Glutamatergic neuron (in vitro differentiated cells): Measurements from ENCODE around the gene DOCK9. TPM values are rescaled to one million over a fixed set of nuclear protein-coding genes. Genes with fewer than 3 reads are reported as not detected.

Source experiments
- DNase-seq: peaks from one replicate; pipeline ENCODE4 v3.0.0; 2022
- H3K27ac Mint-ChIP-seq: one replicate; pipeline ENCODE4 v1.8.0; 2020; ENCODE audit warnings: mild to moderate bottlenecking, mixed read lengths, inconsistent platforms; ENCODE audit not compliant: unreplicated experiment
- H3K27me3 Mint-ChIP-seq: one replicate; pipeline ENCODE4 v1.8.0; 2020; ENCODE audit warnings: mild to moderate bottlenecking, moderate library complexity, mixed read lengths, inconsistent platforms; ENCODE audit not compliant: unreplicated experiment
- H3K36me3 Mint-ChIP-seq: one replicate; pipeline ENCODE4 v1.8.0; 2020; ENCODE audit warnings: mild to moderate bottlenecking, mixed read lengths, inconsistent platforms; ENCODE audit not compliant: unreplicated experiment
- H3K4me1 Mint-ChIP-seq: one replicate; pipeline ENCODE4 v1.8.0; 2020; ENCODE audit warnings: mild to moderate bottlenecking, low read depth, mixed read lengths, inconsistent platforms; ENCODE audit not compliant: unreplicated experiment
- H3K4me3 Mint-ChIP-seq: one replicate; pipeline ENCODE4 v1.8.0; 2020; ENCODE audit warnings: mild to moderate bottlenecking, mixed read lengths, inconsistent platforms; ENCODE audit not compliant: unreplicated experiment
- H3K9me3 Mint-ChIP-seq: one replicate; pipeline ENCODE4 v1.8.0; 2020; ENCODE audit warnings: mild to moderate bottlenecking, moderate library complexity, mixed read lengths, inconsistent platforms; ENCODE audit not compliant: unreplicated experiment
- CTCF ChIP-seq: fragments of 200-600 bp; sonication (generic); IDR thresholded peaks from one replicate; pipeline ENCODE4 v1.5.0; 2021; ENCODE audit not compliant: partially characterized antibody, unreplicated experiment
- total RNA-seq: library from RNA; stranded (reverse); fragmentation: NEBNext Ultra II Directional; extraction: Animal tissue kit (Norgen Biotek cat#: 25700); gene quantifications from one replicate; pipeline ENCODE4 v1.2.1, GENCODE V29; 2021; ENCODE audit not compliant: unreplicated experiment

The DOCK9 gene
- total RNA-seq, 1 donor from 2014 or later: 4.5 TPM

DNA sequence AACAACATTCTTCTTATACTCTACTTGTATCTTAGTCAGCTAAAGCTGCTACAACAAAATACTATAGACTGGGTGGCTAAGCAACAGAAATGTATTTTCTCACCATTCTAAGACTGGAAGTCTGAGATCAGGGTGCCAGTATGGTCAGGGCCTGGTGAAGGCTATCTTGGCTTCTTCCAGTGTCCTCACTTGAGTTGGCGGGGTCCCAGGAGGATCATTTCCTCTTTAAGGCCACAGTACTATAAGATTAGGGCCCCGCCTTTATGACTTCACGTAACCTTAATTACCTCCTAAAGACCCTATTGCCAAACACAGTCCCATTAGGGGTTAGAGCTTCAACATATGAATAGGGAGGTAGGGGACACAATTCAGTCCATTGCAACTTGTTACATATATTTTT lies 30.7 kb upstream of the DOCK9 start:
- TF ChIP-seq CTCF: no peak
- Mint-ChIP-seq H3K4me3 (no peak overlapping the region), H3K36me3 (no peaks in the 10 kb centered on the region), H3K9me3 (no peaks in the 10 kb centered on the region), H3K27ac (no peak overlapping the region), H3K4me1 (peaks cover 2% of the 10 kb centered on the region), H3K27me3 (peaks cover 3% of the 10 kb centered on the region)
- no peak for DNase-seq

DNA sequence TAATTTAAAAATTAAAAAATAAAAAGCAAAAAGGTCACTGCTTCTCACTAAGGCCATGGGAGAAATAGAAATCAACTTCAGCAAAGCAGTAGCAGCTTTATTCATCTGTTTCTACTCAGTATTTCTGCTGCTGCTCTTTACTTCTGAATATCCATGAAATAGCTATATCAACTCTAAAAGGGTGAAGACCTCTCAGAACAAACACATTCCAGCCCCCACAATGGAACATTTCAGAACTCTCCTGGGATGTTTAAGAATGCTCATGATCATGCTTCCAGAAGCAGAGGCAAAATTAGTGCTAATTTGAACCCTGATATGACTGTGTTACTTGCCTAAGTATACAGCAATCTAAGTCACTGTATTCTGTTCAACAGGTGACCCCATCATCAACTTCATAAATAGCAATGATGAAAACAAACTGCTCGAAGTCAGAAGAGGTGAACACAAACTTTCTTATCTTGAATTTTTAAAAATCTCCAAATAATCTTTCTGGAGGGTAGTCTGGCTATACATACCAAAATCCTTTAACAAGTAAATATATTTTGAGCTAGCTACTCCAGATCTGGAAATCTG lies 29.6 kb upstream of the DOCK9 start:
- H3K36me3 Mint-ChIP-seq: no peaks in the 10 kb centered on the region
- TF ChIP-seq CTCF: no peak
- no peak overlapping the region for H3K4me3 Mint-ChIP-seq
- no peaks in the 10 kb centered on the region for H3K4me1 Mint-ChIP-seq
- no peak for DNase-seq
- H3K9me3 Mint-ChIP-seq: no peaks in the 10 kb centered on the region
- H3K27ac Mint-ChIP-seq: no peak overlapping the region
- H3K27me3 Mint-ChIP-seq: peaks cover 3% of the 10 kb centered on the region

DNA sequence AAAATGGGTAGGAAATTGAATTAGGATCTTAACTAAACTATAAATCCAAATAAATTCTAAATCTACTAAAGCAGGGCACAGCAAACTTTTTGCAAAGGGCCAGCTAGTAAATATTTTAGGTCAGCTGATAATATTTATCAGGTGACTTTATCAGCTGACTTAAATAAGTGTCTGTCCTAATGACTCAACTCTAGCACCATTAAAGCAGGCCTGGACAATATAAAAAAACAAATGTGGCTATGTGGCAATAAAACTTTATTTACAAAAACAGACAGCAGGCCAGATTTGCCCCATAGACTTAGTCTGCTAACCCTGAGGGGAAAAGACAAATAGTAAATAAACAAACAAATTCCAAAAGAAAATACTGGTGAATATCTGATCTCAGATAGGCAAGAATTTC lies 27.7 kb upstream of the DOCK9 start:
- DNase-seq: no peak
- H3K36me3 Mint-ChIP-seq: no peaks in the 10 kb centered on the region
- H3K4me1 Mint-ChIP-seq: no peaks in the 10 kb centered on the region
- no peak for TF ChIP-seq CTCF
- peaks cover 3% of the 10 kb centered on the region for H3K27me3 Mint-ChIP-seq
- H3K4me3 Mint-ChIP-seq: no peak overlapping the region
- H3K27ac Mint-ChIP-seq: no peak overlapping the region
- no peaks in the 10 kb centered on the region for H3K9me3 Mint-ChIP-seq

DNA sequence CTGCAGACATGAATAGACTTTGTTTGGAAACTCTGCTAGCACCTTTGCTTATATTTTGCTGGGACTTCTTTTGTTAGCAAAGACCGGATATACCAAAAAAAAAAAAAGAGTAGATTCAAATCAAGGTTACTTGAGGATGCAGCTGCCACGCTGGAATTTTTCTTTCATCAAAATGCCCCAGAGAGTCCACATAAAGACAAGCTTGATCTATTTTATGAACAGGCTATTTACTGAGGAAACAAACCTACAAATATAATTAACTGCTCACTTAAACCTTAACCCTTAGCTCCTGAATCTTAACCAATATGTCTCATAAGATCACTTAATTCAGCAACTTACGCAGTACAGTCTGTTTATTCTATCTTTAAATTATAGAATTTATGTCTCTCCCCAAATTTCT lies 27.1 kb upstream of the DOCK9 start:
- Mint-ChIP-seq H3K4me1 (no peaks in the 10 kb centered on the region), H3K27me3 (peaks cover 3% of the 10 kb centered on the region), H3K4me3 (no peak overlapping the region), H3K27ac (no peak overlapping the region), H3K36me3 (no peaks in the 10 kb centered on the region), H3K9me3 (no peaks in the 10 kb centered on the region)
- DNase-seq: no peak
- no peak for TF ChIP-seq CTCF

- H3K4me1 Mint-ChIP-seq: no peaks in the 10 kb centered on the region
- no peak overlapping the region for H3K27ac Mint-ChIP-seq
- DNase-seq: no peak
- no peaks in the 10 kb centered on the region for H3K36me3 Mint-ChIP-seq
- H3K27me3 Mint-ChIP-seq: peaks cover 3% of the 10 kb centered on the region
- H3K9me3 Mint-ChIP-seq: no peaks in the 10 kb centered on the region
- H3K4me3 Mint-ChIP-seq: no peak overlapping the region
- no peak for TF ChIP-seq CTCF
These were observed 26.1 kb upstream of the DOCK9 start for GRCh38 chr13:99003851-99004471.
